MM.1S (cell line): ENCODE data around the gene ELL.

ENCODE experiments used
- DNase-seq: peaks from one replicate; pipeline ENCODE4 v3.0.0-alpha.2; 2015
- H2AFZ ChIP-seq: fragments of 300-600 bp; sonication (generic); 2 replicates; pipeline ENCODE4 v1.6.0; 2016; ENCODE audit warnings: antibody characterized with exemption, low read length
- H3F3A ChIP-seq: fragments of 300-600 bp; sonication (generic); 2 replicates; pipeline ENCODE4 v1.6.1; 2016; ENCODE audit warnings: mild to moderate bottlenecking, antibody characterized with exemption, low read length, moderate library complexity, mixed read lengths; ENCODE audit not compliant: insufficient read depth
- H3K27ac ChIP-seq: fragments of 300-600 bp; sonication (generic); 2 replicates; pipeline ENCODE4 v1.5.1; 2016; ENCODE audit warnings: mild to moderate bottlenecking, low read length
- H3K27me3 ChIP-seq: fragments of 300-600 bp; sonication (generic); replicated peaks from 2 replicates; pipeline ENCODE4 v1.6.0; 2016; ENCODE audit warnings: low read length; ENCODE audit not compliant: insufficient read depth
- H3K36me3 ChIP-seq: fragments of 300-600 bp; sonication (generic); replicated peaks from 2 replicates; pipeline ENCODE4 v1.6.1; 2016; ENCODE audit warnings: mild to moderate bottlenecking, low read length, mixed read lengths; ENCODE audit not compliant: insufficient read depth
- H3K4me1 ChIP-seq: fragments of 300-600 bp; sonication (generic); 2 replicates; pipeline ENCODE4 v1.6.1; 2016; ENCODE audit warnings: low read length, mixed read lengths
- H3K4me2 ChIP-seq: fragments of 300-600 bp; sonication (generic); 2 replicates; pipeline ENCODE4 v1.6.0; 2016; ENCODE audit warnings: low read depth, low read length
- H3K4me3 ChIP-seq: fragments of 300-600 bp; sonication (generic); 2 replicates; pipeline ENCODE4 v1.5.1; 2016; ENCODE audit warnings: low read length, mixed read lengths
- H3K79me2 ChIP-seq: fragments of 300-600 bp; sonication (generic); 2 replicates; pipeline ENCODE4 v1.6.1; 2016; ENCODE audit warnings: mixed run types, low read length, mixed read lengths
- H3K9ac ChIP-seq: fragments of 300-600 bp; sonication (generic); 2 replicates; pipeline ENCODE4 v1.6.1; 2016; ENCODE audit warnings: low read length, mixed read lengths
- H3K9me2 ChIP-seq: fragments of 300-600 bp; sonication (generic); replicated peaks from 2 replicates; pipeline ENCODE4 v1.6.1; 2016; ENCODE audit warnings: mild to moderate bottlenecking, low read length, mixed read lengths; ENCODE audit not compliant: insufficient read depth
- H3K9me3 ChIP-seq: fragments of 300-600 bp; sonication (generic); replicated peaks from 2 replicates; pipeline ENCODE4 v1.6.1; 2016; ENCODE audit warnings: mild to moderate bottlenecking, low read length, mixed read lengths; ENCODE audit not compliant: insufficient read depth
- H4K20me1 ChIP-seq: fragments of 300-600 bp; sonication (generic); 2 replicates; pipeline ENCODE4 v1.6.1; 2016; ENCODE audit warnings: mild to moderate bottlenecking, low read length, moderate library complexity, mixed read lengths; ENCODE audit not compliant: insufficient read depth
- CTCF ChIP-seq: fragments of 300-600 bp; sonication (generic); IDR thresholded peaks from 2 replicates; pipeline ENCODE4 v1.5.1; 2016; ENCODE audit warnings: antibody characterized with exemption, low read length, mixed read lengths
- EZH2 ChIP-seq: fragments of 300-600 bp; sonication (generic); optimal IDR thresholded peaks from 2 replicates; pipeline ENCODE3; 2017; ENCODE audit warnings: low read depth, mild to moderate bottlenecking, antibody characterized with exemption, low read length, mixed read lengths
- EZH2phosphoT487 ChIP-seq: fragments of 300-600 bp; sonication (generic); IDR thresholded peaks from 2 replicates; pipeline ENCODE4 v1.6.1; 2018; ENCODE audit warnings: antibody characterized with exemption, low read length

The ELL gene

GRCh38 chr19:18537431-18537830 lies 15.6 kb upstream of the ELL start:
- Histone ChIP-seq H3K9me2 (no peaks in the 10 kb centered on the region), H3K4me3 (no peak overlapping the region), H3K27me3 (no peaks in the 10 kb centered on the region), H3K36me3 (no peaks in the 10 kb centered on the region), H4K20me1 (no peaks in the 10 kb centered on the region), H3K9me3 (no peaks in the 10 kb centered on the region), H3K4me1 (no peaks in the 10 kb centered on the region), H3K9ac (no peak overlapping the region), H3F3A (no peaks in the 10 kb centered on the region), H3K79me2 (peaks cover 5% of the 10 kb centered on the region; the same call in 1 of the 2 replicates), H3K27ac (no peak overlapping the region), H3K4me2 (no peak overlapping the region), H2AFZ (no peak overlapping the region)
- DNase-seq: no peak
- TF ChIP-seq EZH2phosphoT487 (no peak), CTCF (no peak), EZH2 (no peak)

GRCh38 chr19:18536475-18536874 lies 14.6 kb upstream of the ELL start:
- no peak overlapping the region for H3K4me2 ChIP-seq

GRCh38 chr19:18533058-18533457 lies 11.2 kb upstream of the ELL start:
- Histone ChIP-seq H3K4me2 (no peak overlapping the region), H3K4me3 (no peak overlapping the region), H4K20me1 (no peaks in the 10 kb centered on the region), H3K9ac (no peak overlapping the region), H3F3A (no peaks in the 10 kb centered on the region), H3K36me3 (no peaks in the 10 kb centered on the region), H3K9me3 (no peaks in the 10 kb centered on the region), H2AFZ (no peak overlapping the region), H3K27me3 (no peaks in the 10 kb centered on the region), H3K27ac (no peak overlapping the region), H3K4me1 (peaks cover 2% of the 10 kb centered on the region; the same call in 1 of the 2 replicates), H3K9me2 (no peaks in the 10 kb centered on the region), H3K79me2 (no peaks in the 10 kb centered on the region)
- no peak for DNase-seq
- TF ChIP-seq CTCF (no peak), EZH2 (no peak), EZH2phosphoT487 (no peak)

More at GRCh38 chr19:18536475-18536874, 14.6 kb upstream of the ELL start:
- Histone ChIP-seq H3K4me3 (no peak overlapping the region), H3F3A (no peaks in the 10 kb centered on the region), H3K9me2 (no peaks in the 10 kb centered on the region), H3K36me3 (no peaks in the 10 kb centered on the region), H3K4me1 (no peaks in the 10 kb centered on the region), H3K79me2 (no peaks in the 10 kb centered on the region), H3K9ac (no peak overlapping the region), H3K9me3 (no peaks in the 10 kb centered on the region), H4K20me1 (no peaks in the 10 kb centered on the region), H2AFZ (no peak overlapping the region), H3K27ac (no peak overlapping the region), H3K27me3 (no peaks in the 10 kb centered on the region)
- no peak for TF ChIP-seq CTCF
- no peak for TF ChIP-seq EZH2
- TF ChIP-seq EZH2phosphoT487: no peak
- no peak for DNase-seq
